Measurements from ENCODE around the gene METTL14.

The METTL14 gene

GRCh38 chr4:118752551-118752950 lies 67.4 kb downstream of the METTL14 start:
- no peak for ATAC-seq (ENCODE audit: insufficient read depth, low read depth)

GRCh38 chr4:118753096-118753495 lies 67.9 kb downstream of the METTL14 start:
- ATAC-seq (ENCODE audit: insufficient read depth, low read depth) (no peak), DNase-seq (no peak)
- H2AFZ ChIP-seq (ENCODE audit: low read depth, low read length): no peak overlapping the region
- no peak overlapping the region for H3K9ac ChIP-seq (ENCODE audit: low read depth, low read length)
- no peaks in the 10 kb centered on the region for H3K9me3 ChIP-seq (ENCODE audit: insufficient read depth, low read length, severe bottlenecking)
- H3K4me2 ChIP-seq (ENCODE audit: insufficient read depth, low read length): no peak overlapping the region
- H4K20me1 ChIP-seq (ENCODE audit: insufficient read depth, low read length): no peaks in the 10 kb centered on the region
- TF ChIP-seq EZH2 (IDR thresholded peaks at IDR 0.05; ENCODE audit: borderline replicate concordance, low read depth, low read length, severe bottlenecking) (no peak), CTCF (IDR thresholded peaks at IDR 0.05; ENCODE audit: borderline replicate concordance, extremely low read depth, low read length, poor library complexity, severe bottlenecking) (no peak)
- H3K27ac ChIP-seq (ENCODE audit: low read length): no peak overlapping the region
- H3K4me3 ChIP-seq (ENCODE audit: low read depth in 1 of 2, low read length in 2 of 2): no peak overlapping the region
- H3K79me2 ChIP-seq (ENCODE audit: insufficient read depth, low read length): no peaks in the 10 kb centered on the region
- H3K4me1 ChIP-seq (ENCODE audit: insufficient read depth, low read length): no peaks in the 10 kb centered on the region
- peaks cover 43% of the 10 kb centered on the region for H3K36me3 ChIP-seq (ENCODE audit: insufficient read depth, low read length)
- no peaks in the 10 kb centered on the region for H3K27me3 ChIP-seq (ENCODE audit: insufficient read depth, low read length, poor library complexity)

More at GRCh38 chr4:118752551-118752950, 67.4 kb downstream of the METTL14 start:
- H3K4me2 ChIP-seq (ENCODE audit: insufficient read depth, low read length): no peak overlapping the region
- H3K36me3 ChIP-seq (ENCODE audit: insufficient read depth, low read length): peaks cover 41% of the 10 kb centered on the region
- no peaks in the 10 kb centered on the region for H3K4me1 ChIP-seq (ENCODE audit: insufficient read depth, low read length)
- H3K27ac ChIP-seq (ENCODE audit: low read length): no peak overlapping the region
- no peak overlapping the region for H3K4me3 ChIP-seq (ENCODE audit: low read depth in 1 of 2, low read length in 2 of 2)
- no peak for TF ChIP-seq EZH2 (IDR thresholded peaks at IDR 0.05; ENCODE audit: borderline replicate concordance, low read depth, low read length, severe bottlenecking)
- TF ChIP-seq CTCF (IDR thresholded peaks at IDR 0.05; ENCODE audit: borderline replicate concordance, extremely low read depth, low read length, poor library complexity, severe bottlenecking): no peak
- H2AFZ ChIP-seq (ENCODE audit: low read depth, low read length): no peak overlapping the region
- no peak overlapping the region for H3K9ac ChIP-seq (ENCODE audit: low read depth, low read length)
- no peaks in the 10 kb centered on the region for H3K27me3 ChIP-seq (ENCODE audit: insufficient read depth, low read length, poor library complexity)
- H3K9me3 ChIP-seq (ENCODE audit: insufficient read depth, low read length, severe bottlenecking): no peaks in the 10 kb centered on the region
- no peaks in the 10 kb centered on the region for H3K79me2 ChIP-seq (ENCODE audit: insufficient read depth, low read length)
- DNase-seq: no peak
- no peaks in the 10 kb centered on the region for H4K20me1 ChIP-seq (ENCODE audit: insufficient read depth, low read length)

- ATAC-seq (ENCODE audit: insufficient read depth, low read depth) (no peak), DNase-seq (no peak)
- Histone ChIP-seq H3K9ac (ENCODE audit: low read depth, low read length) (no peak overlapping the region), H3K27ac (ENCODE audit: low read length) (no peak overlapping the region), H3K36me3 (ENCODE audit: insufficient read depth, low read length) (peaks cover 43% of the 10 kb centered on the region), H3K79me2 (ENCODE audit: insufficient read depth, low read length) (no peaks in the 10 kb centered on the region), H3K9me3 (ENCODE audit: insufficient read depth, low read length, severe bottlenecking) (no peaks in the 10 kb centered on the region), H4K20me1 (ENCODE audit: insufficient read depth, low read length) (no peaks in the 10 kb centered on the region), H2AFZ (ENCODE audit: low read depth, low read length) (no peak overlapping the region), H3K27me3 (ENCODE audit: insufficient read depth, low read length, poor library complexity) (no peaks in the 10 kb centered on the region), H3K4me3 (ENCODE audit: low read depth in 1 of 2, low read length in 2 of 2) (no peak overlapping the region), H3K4me1 (ENCODE audit: insufficient read depth, low read length) (no peaks in the 10 kb centered on the region), H3K4me2 (ENCODE audit: insufficient read depth, low read length) (no peak overlapping the region)
- TF ChIP-seq EZH2 (IDR thresholded peaks at IDR 0.05; ENCODE audit: borderline replicate concordance, low read depth, low read length, severe bottlenecking) (no peak), CTCF (IDR thresholded peaks at IDR 0.05; ENCODE audit: borderline replicate concordance, extremely low read depth, low read length, poor library complexity, severe bottlenecking) (no peak)
These were observed 68.5 kb downstream of the METTL14 start for GRCh38 chr4:118753685-118754084.

- Histone ChIP-seq H3K4me2 (ENCODE audit: insufficient read depth, low read length) (no peak overlapping the region), H3K4me1 (ENCODE audit: insufficient read depth, low read length) (no peaks in the 10 kb centered on the region), H3K27ac (ENCODE audit: low read length) (no peak overlapping the region), H4K20me1 (ENCODE audit: insufficient read depth, low read length) (no peaks in the 10 kb centered on the region), H3K9ac (ENCODE audit: low read depth, low read length) (no peak overlapping the region), H3K36me3 (ENCODE audit: insufficient read depth, low read length) (peaks cover 42% of the 10 kb centered on the region), H3K4me3 (ENCODE audit: low read depth in 1 of 2, low read length in 2 of 2) (no peak overlapping the region), H3K27me3 (ENCODE audit: insufficient read depth, low read length, poor library complexity) (no peaks in the 10 kb centered on the region), H3K79me2 (ENCODE audit: insufficient read depth, low read length) (no peaks in the 10 kb centered on the region), H2AFZ (ENCODE audit: low read depth, low read length) (no peak overlapping the region), H3K9me3 (ENCODE audit: insufficient read depth, low read length, severe bottlenecking) (no peaks in the 10 kb centered on the region)
- TF ChIP-seq EZH2 (IDR thresholded peaks at IDR 0.05; ENCODE audit: borderline replicate concordance, low read depth, low read length, severe bottlenecking): no peak
- TF ChIP-seq CTCF (IDR thresholded peaks at IDR 0.05; ENCODE audit: borderline replicate concordance, extremely low read depth, low read length, poor library complexity, severe bottlenecking): no peak
- ATAC-seq (ENCODE audit: insufficient read depth, low read depth) (no peak), DNase-seq (no peak)
These were observed 69.7 kb downstream of the METTL14 start for GRCh38 chr4:118754890-118755289.

Measured in DND-41 (cell line).